ENCODE data around the gene HMCES.

The HMCES gene

DNA sequence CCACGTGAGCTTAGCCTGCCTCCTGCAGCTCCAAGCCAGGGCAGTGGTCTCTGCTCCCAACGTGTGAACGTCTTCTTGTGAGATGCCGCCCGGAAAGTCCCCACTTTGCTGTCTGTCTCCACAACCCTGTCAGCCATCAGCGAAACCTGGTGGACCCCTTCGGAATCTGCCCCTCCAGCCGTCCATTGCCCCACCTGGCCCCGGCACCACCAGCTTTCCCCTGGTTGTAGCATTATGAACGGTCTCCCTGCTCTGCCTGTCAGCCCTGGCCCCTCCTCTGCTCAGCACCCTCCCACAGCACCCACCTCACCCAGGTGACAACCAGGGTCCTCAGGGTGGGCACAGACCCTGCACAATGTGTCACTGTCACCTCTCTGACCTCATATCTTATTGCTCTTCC lies 71.1 kb downstream of the HMCES start:
- DNase-seq = no peak

DNA sequence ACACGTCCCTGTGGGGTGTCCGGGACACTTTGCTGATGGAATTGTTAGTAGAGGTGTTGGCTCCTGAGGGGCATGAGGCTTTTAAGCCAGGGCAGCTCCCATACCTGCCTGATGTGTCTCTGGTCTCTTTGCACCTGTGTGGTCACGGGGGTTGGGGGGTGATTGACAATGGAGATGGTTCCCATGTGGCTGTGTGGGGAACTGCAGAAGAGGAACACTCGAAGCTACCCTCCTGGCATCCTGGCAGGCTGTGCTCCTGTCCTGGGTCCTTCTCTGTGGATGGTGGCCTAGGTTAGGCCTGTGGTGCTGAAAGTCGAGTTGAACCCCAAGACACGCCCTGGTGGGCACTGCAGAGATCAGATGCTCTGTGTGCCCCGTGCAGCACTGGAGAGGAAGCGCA lies 73.4 kb downstream of the HMCES start:
- no peak for DNase-seq

DNA sequence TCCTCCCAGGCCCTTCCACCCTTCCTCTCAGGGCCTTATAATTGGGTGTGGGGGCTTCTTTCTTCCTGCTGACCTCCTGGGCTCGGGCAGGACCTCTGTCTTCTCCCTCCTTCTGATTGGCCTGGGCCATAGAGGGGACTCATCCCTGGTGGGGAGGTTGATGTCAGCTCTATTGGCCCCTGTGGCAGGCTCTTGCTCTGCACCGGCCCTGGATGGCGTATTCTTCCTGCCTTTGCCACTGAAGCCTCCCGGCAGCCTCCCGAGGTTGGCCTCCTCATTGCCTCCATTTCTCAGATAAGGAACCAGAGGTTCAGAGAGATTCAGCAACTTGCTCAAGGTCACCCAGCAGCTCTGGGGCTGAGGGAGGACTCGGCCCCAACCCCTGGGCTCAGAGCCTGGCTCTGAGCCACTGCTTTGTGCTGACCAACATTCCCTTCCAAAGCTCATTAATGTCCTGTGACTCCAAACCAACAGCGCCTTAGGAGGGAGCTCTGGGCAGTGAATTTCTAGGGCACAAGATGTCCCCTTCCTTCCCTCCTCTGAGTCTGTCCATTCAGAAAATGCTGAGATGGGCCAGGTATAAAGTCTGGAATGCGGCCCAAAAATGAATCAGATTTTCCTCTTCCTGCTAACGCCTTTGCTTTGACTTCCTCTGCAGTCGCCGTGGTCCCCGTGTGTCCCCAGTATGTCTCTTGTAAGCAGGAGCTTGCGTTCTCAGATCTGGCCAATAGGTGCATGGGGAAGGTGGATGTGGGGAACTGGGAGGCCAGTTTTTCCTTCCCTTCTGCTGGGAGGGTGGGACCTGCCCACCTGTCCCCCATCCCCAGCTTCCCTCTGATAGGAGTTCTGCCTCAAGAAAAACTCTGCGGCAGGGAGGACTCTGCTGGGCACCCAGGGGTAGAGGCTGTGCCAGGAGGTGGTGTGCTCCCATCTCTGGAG lies 74.2 kb downstream of the HMCES start:
- no peak for DNase-seq

DNA sequence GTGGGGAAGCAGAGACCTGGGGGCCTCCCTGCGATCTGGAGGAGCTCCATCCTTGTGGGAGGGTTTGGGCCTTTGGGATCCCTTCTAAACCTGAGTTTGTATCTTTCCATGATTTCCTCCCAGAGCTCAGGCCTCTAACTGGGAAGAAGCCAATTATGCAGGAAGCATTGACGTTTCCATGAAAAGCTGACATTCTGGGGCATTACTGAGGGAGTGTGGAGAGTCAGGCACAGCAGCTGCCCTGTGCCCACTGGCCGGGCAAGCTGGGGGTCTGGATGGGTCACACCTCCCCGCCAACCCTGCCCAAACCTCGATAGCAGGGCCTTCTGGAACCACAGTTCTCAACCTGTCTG lies 74.9 kb downstream of the HMCES start:
- no peak for DNase-seq

All from Kasumi-1 (cell line).